NCI-H2081 (cell line): ENCODE data around the gene GFM2.
"Not testable (repeated sequence)": the region's sequence is repeated elsewhere in the genome, so short reads cannot be mapped to it uniquely, and the experiment has no call there.

Experiments
- DNase-seq, 2 experiments: peaks; one replicate each; lab custom pipeline; 2025; lab: John Stamatoyannopoulos, UW

GFM2 gene

GRCh38 chr5:74717596-74717995, 49.3 kb downstream of the GFM2 start:
- peak; percentile 4 to 80 for DNase-seq

GRCh38 chr5:74693191-74693590, 73.7 kb downstream of the GFM2 start:
- no peak for DNase-seq

- no peak for DNase-seq
Measured at GRCh38 chr5:74686962-74687751, 79.8 kb downstream of the GFM2 start.

- DNase-seq, result no peak
Measured at GRCh38 chr5:74685979-74686631, 80.8 kb downstream of the GFM2 start.

- peak; percentile 68 to 76 for DNase-seq
Measured at GRCh38 chr5:74684900-74685851, 81.7 kb downstream of the GFM2 start, which contains the start of gene HEXB. Gene HEXB, plus strand, starts transcription at chr5:74685233. Its CDS starts 28 bp downstream, at chr5:74685261.

- no peak for DNase-seq
Measured at GRCh38 chr5:74679966-74680365, 87.0 kb downstream of the GFM2 start.

- not testable (repeated sequence) for DNase-seq
Measured at GRCh38 chr5:74679300-74679699, 87.6 kb downstream of the GFM2 start.

GRCh38 chr5:74678123-74678522, 88.8 kb downstream of the GFM2 start:
- not testable (repeated sequence) for DNase-seq

- DNase-seq, result not testable (repeated sequence)
Measured at GRCh38 chr5:74676466-74676865, 90.5 kb downstream of the GFM2 start.

- peak; percentile 13 to 51 for DNase-seq
Measured at GRCh38 chr5:74673011-74673790, 93.7 kb downstream of the GFM2 start.

GRCh38 chr5:74672215-74672877, 94.6 kb downstream of the GFM2 start:
- peak in 1 of 2 experiments; percentile 26 for DNase-seq
